ENCODE data around the gene MYOG.
A peak's percentile ranks its signal among the peaks of the same experiment; 100 is the strongest.

The MYOG gene

DNA sequence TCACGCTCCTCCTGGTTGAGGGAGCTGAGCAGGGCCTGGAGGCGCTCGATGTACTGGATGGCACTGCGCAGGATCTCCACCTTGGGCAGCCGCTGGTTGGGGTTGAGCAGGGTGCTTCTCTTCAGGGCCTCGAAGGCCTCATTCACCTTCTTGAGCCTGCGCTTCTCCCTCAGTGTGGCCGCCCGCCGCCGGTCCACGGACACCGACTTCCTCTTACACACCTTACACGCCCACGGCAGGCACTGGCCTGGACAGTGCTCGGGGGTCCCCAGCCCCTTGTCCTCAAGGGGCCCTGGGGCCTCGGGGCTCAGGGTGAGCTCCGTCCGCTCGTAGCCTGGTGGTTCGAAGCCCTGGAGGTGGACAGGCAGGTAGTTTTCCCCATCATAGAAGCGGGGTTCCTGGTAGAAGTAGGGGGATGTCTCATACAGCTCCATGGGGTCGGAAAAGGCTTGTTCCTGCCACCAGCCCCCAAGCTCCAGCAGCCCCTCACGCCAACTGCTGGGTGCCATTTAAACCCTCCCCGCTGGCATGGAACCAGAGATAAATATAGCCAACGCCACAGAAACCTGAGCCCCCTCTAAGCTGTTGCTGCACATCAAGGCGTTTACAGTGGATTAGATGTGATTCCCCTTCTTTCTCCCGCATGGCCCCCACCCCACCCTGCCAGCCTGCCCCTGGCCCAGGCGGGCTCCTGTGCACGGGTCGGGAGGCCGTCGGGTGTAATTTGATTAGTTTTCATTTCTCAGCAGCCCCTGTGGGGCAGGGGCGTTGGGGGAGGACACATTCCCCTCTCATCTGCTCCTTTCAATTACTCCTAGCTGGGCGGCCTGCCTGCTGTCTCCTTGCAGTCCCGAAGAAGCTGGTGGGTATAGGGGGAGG, at the start of gene MYOG:
Gene MYOG (minus strand): TSS at position 485 of the 879 bp plus-strand sequence. CDS start 51 bp downstream, at position 434.
- no peak for DNase-seq (ENCODE audit: low spot score)

- no peak for DNase-seq (ENCODE audit: low spot score)
Observed at GRCh38 chr1:203133970-203134725, 48.3 kb upstream of the MYOG start.

DNA sequence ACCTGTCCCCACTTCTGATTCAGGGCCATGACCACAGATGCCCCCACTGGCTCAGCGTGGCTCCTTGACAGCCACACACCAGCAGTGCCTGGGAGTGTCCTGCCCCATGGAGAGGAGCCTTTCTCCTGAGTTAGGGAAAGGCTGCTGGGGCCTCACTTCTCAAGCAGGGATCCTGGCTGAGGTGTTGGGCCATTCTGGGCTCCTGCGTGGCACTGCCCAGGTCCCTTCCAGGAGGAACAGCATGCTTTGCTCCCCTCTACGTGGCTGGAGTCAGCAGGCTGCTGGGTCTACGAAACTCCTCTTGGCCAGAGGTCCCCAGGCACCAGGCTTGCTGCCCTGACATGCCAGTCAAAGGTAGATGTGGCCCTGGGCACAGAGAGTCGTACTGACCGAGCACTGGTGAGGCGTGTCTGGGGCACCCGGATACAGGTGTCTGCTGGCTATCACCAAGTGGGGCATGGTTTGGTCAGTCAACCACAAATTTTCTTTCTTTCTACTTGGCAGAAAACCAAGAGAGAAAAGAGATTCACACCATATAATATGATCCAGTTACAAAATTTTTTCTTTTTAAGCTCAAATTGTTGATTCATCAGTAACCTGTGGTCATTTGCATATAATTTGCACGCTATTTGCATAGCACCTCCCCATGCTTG, 45.9 kb upstream of the MYOG start:
- no peak for DNase-seq (ENCODE audit: low spot score)

GRCh38 chr1:203130358-203130985, 44.7 kb upstream of the MYOG start:
- no peak for DNase-seq (ENCODE audit: low spot score)

GRCh38 chr1:203129501-203130231, 43.9 kb upstream of the MYOG start:
- no peak for DNase-seq (ENCODE audit: low spot score)

- no peak for DNase-seq (ENCODE audit: low spot score)
Observed at GRCh38 chr1:203128716-203129500, 43.1 kb upstream of the MYOG start.

DNA sequence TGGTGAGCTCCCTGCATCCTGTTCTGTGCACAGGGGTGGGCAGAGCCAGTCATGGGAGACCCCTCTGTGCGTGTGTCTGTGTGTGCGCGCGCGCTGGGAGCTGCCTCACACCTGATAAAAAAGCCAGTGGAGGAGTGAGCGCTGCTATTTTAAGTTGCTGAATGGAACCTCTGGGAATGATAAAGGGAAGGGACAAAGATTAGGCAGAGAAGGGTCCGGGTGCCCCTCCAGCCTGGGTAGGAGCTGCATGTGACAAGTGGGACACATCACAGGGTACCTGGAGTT, 42.6 kb upstream of the MYOG start:
- DNase-seq (ENCODE audit: low spot score): no peak

GRCh38 chr1:203127666-203128430, 42.0 kb upstream of the MYOG start, which contains the start of gene ADORA1:
Gene ADORA1, plus strand, starts transcription at chr1:203127726. Its CDS starts 1,116 bp downstream, at chr1:203128842.
- DNase-seq (ENCODE audit: low spot score): peak; percentile 74

DNA sequence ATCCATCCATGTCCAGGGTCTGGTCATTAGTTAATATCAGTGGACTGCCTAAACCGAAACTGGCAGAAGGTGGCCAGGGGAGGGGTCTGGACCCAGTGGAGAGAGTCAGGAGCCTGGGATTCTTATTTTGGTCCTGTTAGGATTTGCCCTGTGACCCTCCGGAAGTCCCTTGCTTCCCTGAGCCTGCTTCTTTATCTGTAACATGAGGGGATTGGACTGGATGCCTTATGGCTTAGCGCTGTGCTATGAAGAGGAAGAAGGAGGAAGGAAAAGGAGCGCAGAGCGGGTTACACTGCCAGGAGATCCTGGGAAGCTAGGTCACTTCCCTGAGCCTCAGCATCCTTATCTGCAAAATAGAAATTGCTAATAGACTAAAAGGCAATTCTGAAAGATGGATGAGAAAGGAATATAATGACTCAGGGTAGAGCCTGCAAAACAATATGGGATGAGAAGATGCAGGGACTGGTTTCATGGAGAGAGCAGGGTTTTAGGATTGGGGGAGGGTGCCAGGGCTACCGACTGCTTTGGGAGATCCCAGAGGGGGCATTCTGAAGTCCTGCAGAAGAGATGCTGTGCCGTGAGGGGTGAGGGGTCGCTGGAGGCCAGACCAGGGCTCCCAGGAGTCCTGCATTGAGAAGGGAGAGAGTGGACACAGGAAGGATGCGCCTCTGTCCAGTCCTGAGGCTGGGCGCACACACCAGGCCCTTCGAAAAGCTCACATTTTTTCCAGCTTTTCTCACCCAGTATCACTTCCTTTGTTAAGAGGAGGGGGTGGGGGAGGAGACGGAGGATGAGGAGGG, 41.3 kb upstream of the MYOG start:
- DNase-seq (ENCODE audit: low spot score): no peak

- DNase-seq (ENCODE audit: low spot score): peak; percentile 59
Observed at GRCh38 chr1:203126151-203126865, 40.5 kb upstream of the MYOG start.

GRCh38 chr1:203124546-203125317, 38.9 kb upstream of the MYOG start:
- no peak for DNase-seq (ENCODE audit: low spot score)

GRCh38 chr1:203124011-203124410, 38.2 kb upstream of the MYOG start:
- no peak for DNase-seq (ENCODE audit: low spot score)

GRCh38 chr1:203122159-203122558, 36.3 kb upstream of the MYOG start:
- no peak for DNase-seq (ENCODE audit: low spot score)

DNA sequence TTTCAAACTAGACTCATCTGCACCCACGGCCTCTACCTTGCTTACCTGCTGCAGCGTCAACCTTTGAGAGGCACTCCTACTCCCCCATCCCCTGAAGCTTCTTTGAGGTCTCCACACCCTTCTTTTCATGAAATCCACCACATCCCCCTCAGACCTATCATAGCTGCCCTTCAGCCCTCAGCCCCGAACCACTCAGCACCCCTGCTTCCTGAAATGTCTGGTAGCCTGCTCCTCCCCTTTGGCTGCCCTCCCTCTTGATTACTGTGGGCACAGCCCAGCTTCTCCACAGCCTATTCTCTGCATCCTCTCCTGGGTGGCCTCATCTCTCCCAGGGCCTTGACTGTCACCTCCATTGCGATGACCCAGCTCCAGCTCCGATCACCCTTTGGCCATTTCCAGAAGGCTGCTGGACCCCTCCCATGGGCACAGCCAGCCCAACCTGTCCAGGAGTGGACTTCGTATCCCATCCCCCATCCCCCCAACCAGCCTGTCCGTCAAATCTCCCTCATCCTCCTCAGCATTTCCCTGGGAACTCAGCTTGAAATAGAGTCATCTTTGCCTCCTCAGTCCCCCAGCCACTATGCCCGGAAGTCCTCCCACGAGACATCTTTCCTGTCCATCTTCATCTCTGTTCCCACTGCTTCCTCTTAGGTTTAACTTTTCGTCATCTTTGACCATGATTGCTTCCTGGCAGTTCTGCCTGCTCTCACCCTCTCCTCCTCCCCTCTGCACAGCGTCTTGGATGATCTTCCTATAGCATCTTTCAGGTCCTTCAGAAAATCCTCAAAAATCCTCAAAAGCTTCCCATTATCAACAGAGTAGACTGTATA, 35.6 kb upstream of the MYOG start:
- DNase-seq (ENCODE audit: low spot score): no peak

- DNase-seq (ENCODE audit: low spot score): no peak
Observed at GRCh38 chr1:203120325-203121153, 34.7 kb upstream of the MYOG start.

All from AG08395 (cell line).